Measurements from ENCODE around the gene NIM1K.

Gene NIM1K

DNA sequence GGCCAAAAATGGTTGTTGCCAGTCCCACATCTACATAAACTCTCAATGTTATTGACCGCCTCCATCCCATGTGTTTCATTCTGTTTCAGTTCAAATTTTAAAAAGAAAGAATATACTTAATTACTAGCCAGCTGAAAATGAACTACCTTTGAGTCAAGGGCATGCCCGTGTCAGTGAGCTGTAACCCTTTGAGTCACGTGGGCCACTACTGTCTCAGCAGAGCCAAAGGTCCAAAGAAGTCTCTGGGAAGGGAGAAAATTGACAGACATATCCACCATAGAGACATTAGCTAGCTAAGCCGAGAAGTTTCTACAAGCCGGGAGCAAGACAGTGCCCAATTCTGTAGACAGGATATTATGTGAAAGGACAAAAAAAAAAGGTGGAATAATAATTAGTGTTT is 59.7 kb downstream of the NIM1K start:
- TF ChIP-seq ZNF324 (tag by site-specific recombination; IDR thresholded peaks at IDR 0.05), result no peak
- TF ChIP-seq ZNF221 (tag by site-specific recombination; IDR thresholded peaks at IDR 0.05; ENCODE audit: borderline replicate concordance), result no peak
- TF ChIP-seq ZNF133 (tag by site-specific recombination; IDR thresholded peaks at IDR 0.05), result no peak
- no peak for TF ChIP-seq ZNF174 (tag by site-specific recombination; IDR thresholded peaks at IDR 0.05)
- TF ChIP-seq ZNF707 (tag by site-specific recombination; IDR thresholded peaks at IDR 0.05), result no peak
- no peak for TF ChIP-seq ZNF341 (tag by site-specific recombination; IDR thresholded peaks at IDR 0.05; ENCODE audit: low read depth)
- no peak for TF ChIP-seq KLF10 (tag by site-specific recombination; IDR thresholded peaks at IDR 0.05)
- no peak for TF ChIP-seq SCRT1 (tag by site-specific recombination; IDR thresholded peaks at IDR 0.05; ENCODE audit: borderline replicate concordance)
- no peak for TF ChIP-seq ZBTB21 (tag by site-specific recombination; IDR thresholded peaks at IDR 0.05)
- no peak for TF ChIP-seq ZNF792 (tag by site-specific recombination; IDR thresholded peaks at IDR 0.05)
- TF ChIP-seq, protein P1, sequence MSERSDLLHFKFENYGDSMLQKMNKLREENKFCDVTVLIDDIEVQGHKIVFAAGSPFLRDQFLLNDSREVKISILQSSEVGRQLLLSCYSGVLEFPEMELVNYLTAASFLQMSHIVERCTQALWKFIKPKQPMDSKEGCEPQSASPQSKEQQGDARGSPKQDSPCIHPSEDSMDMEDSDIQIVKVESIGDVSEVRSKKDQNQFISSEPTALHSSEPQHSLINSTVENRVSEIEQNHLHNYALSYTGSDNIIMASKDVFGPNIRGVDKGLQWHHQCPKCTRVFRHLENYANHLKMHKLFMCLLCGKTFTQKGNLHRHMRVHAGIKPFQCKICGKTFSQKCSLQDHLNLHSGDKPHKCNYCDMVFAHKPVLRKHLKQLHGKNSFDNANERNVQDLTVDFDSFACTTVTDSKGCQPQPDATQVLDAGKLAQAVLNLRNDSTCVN (tag by site-specific recombination; optimal IDR thresholded peaks at IDR 0.05), result no peak
- TF ChIP-seq MEIS1 (CRISPR knock-in tag; IDR thresholded peaks at IDR 0.05; ENCODE audit: borderline replicate concordance), result no peak
- CTCF ChIA-PET, result interaction anchor here (0.7 to 1.0 kb wide), 2 partner anchors 138 to 1108 kb away, joined by 3 read pairs; no protein-coding TSS in a partner anchor
- Histone ChIP-seq H3K27ac (ENCODE audit: extremely low read depth, low read depth, low read length) (no peak overlapping the region), H3K9me3 (ENCODE audit: control insufficient read depth, insufficient read depth, low read depth, low read length) (no peaks in the 10 kb centered on the region), H3K4me3 (ENCODE audit: low read depth, low read length) (no peak overlapping the region), H3K36me3 (ENCODE audit: control insufficient read depth in 2 of 2, insufficient read depth in 1 of 2, low read length in 2 of 2) (no peaks in the 10 kb centered on the region), H3K4me1 (ENCODE audit: control insufficient read depth, insufficient read depth, low read length) (0 out of 2 replicates have a peak, but pooled peaks cover 2% of the 10 kb centered on the region)
- POLR2A ChIA-PET, result no interaction called here

DNA sequence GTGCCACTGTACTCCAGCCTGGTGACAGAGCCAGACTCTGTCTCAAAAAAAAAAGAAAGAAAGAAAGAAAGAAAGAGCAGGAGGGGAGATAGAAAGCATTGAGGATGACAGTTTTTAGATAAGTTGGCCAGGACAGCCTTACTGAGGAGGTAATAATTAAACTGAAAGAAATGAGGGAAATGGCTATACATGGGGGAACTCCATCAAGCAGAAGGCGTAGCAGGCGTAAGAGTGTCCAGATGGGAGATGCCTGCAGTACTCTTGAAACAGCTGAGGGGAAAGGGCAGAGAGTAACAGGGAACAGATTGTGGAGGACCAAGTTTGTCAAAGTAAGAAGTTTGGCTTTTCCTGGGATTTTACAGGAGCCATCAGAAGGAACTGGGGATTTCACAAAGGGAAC is 63.7 kb downstream of the NIM1K start:
- Histone ChIP-seq H3K9me3 (ENCODE audit: control insufficient read depth, insufficient read depth, low read depth, low read length) (no peaks in the 10 kb centered on the region), H3K27ac (ENCODE audit: extremely low read depth, low read depth, low read length) (no peak overlapping the region), H3K4me3 (ENCODE audit: low read depth, low read length) (no peak overlapping the region), H3K4me1 (ENCODE audit: control insufficient read depth, insufficient read depth, low read length) (0 out of 2 replicates have a peak, but pooled peaks cover 2% of the 10 kb centered on the region), H3K36me3 (ENCODE audit: control insufficient read depth in 2 of 2, insufficient read depth in 1 of 2, low read length in 2 of 2) (no peaks in the 10 kb centered on the region)
- CTCF ChIA-PET, result interaction anchor here (0.6 kb wide), 2 partner anchors 73 to 697 kb away, joined by 3 read pairs; no protein-coding TSS in a partner anchor
- no peak for TF ChIP-seq ZNF555 (tag by site-specific recombination; conservative IDR thresholded peaks at IDR 0.05)
- TF ChIP-seq ZNF175 (tag by site-specific recombination; IDR thresholded peaks at IDR 0.05), result no peak
- no peak for TF ChIP-seq PRDM2 (tag by site-specific recombination; IDR thresholded peaks at IDR 0.05; ENCODE audit: borderline replicate concordance)
- TF ChIP-seq ZNF792 (tag by site-specific recombination; IDR thresholded peaks at IDR 0.05), result no peak
- no peak for TF ChIP-seq ZNF214 (tag by site-specific recombination; IDR thresholded peaks at IDR 0.05; ENCODE audit: borderline replicate concordance)
- POLR2A ChIA-PET, result no interaction called here
